Measurements from ENCODE around the gene MMP14.
"Not testable (repeated sequence)": the region's sequence is repeated elsewhere in the genome, so short reads cannot be mapped to it uniquely, and the experiment has no call there.

MMP14 gene

GRCh38 chr14:22814373-22814772 is 22.0 kb upstream of the MMP14 start:
- no peak for DNase-seq (ENCODE audit: low read depth in 1 of 2, low spot score in 1 of 2)

- DNase-seq (ENCODE audit: low read depth in 1 of 2, low spot score in 1 of 2), result no peak
Measured at GRCh38 chr14:22814941-22815713, 21.3 kb upstream of the MMP14 start, which contains the start of gene SLC7A7. SLC7A7 (minus strand) TSS chr14:22815435; CDS start chr14:22813398, 2,037 bp downstream.

GRCh38 chr14:22819151-22819988 is 17.0 kb upstream of the MMP14 start:
- no peak for DNase-seq (ENCODE audit: low read depth in 1 of 2, low spot score in 1 of 2)

GRCh38 chr14:22820731-22821130 is 15.7 kb upstream of the MMP14 start:
- no peak for DNase-seq (ENCODE audit: low read depth in 1 of 2, low spot score in 1 of 2)

- DNase-seq (ENCODE audit: low read depth in 1 of 2, low spot score in 1 of 2), result no peak
Measured at GRCh38 chr14:22821193-22822015, 15.0 kb upstream of the MMP14 start.

GRCh38 chr14:22822016-22822570 is 14.3 kb upstream of the MMP14 start:
- no peak for DNase-seq (ENCODE audit: low read depth in 1 of 2, low spot score in 1 of 2)

GRCh38 chr14:22822571-22823098 is 13.8 kb upstream of the MMP14 start:
- peak; percentile 30 to 57 for DNase-seq (ENCODE audit: low read depth in 1 of 2, low spot score in 1 of 2)

GRCh38 chr14:22824711-22825359 is 11.6 kb upstream of the MMP14 start:
- no peak for DNase-seq (ENCODE audit: low read depth in 1 of 2, low spot score in 1 of 2)

GRCh38 chr14:22829076-22829660 is 7.2 kb upstream of the MMP14 start:
- not testable (repeated sequence) for DNase-seq (ENCODE audit: low read depth in 1 of 2, low spot score in 1 of 2)

- peak; percentile 76 to 84 for DNase-seq (ENCODE audit: low read depth in 1 of 2, low spot score in 1 of 2)
Measured at GRCh38 chr14:22829661-22830442, 6.5 kb upstream of the MMP14 start, which contains the start of gene MRPL52. MRPL52 (plus strand) TSS chr14:22829887; CDS start chr14:22829913, 26 bp downstream.

GRCh38 chr14:22830443-22831010 is 5.9 kb upstream of the MMP14 start:
- DNase-seq (ENCODE audit: low read depth in 1 of 2, low spot score in 1 of 2), result no peak

GRCh38 chr14:22835505-22835904 is 880 bp upstream of the MMP14 start:
- DNase-seq (ENCODE audit: low read depth in 1 of 2, low spot score in 1 of 2), result no peak

GRCh38 chr14:22837114-22837749 is 847 bp downstream of the MMP14 start:
- DNase-seq (ENCODE audit: low read depth in 1 of 2, low spot score in 1 of 2), result no peak

- DNase-seq (ENCODE audit: low read depth in 1 of 2, low spot score in 1 of 2), result no peak
Measured at GRCh38 chr14:22837750-22838538, 1.6 kb downstream of the MMP14 start.

- no peak for DNase-seq (ENCODE audit: low read depth in 1 of 2, low spot score in 1 of 2)
Measured at GRCh38 chr14:22838631-22839041, 2.3 kb downstream of the MMP14 start.

- no peak for DNase-seq (ENCODE audit: low read depth in 1 of 2, low spot score in 1 of 2)
Measured at GRCh38 chr14:22839159-22839779, 2.9 kb downstream of the MMP14 start.

- DNase-seq (ENCODE audit: low read depth in 1 of 2, low spot score in 1 of 2), result no peak
Measured at GRCh38 chr14:22841311-22841710, 4.9 kb downstream of the MMP14 start.
